GM18867 (cell line): ENCODE data around the gene YIPF5.

Source experiments
- ATAC-seq: cut with Tn5 transposase; IDR thresholded peaks from one replicate; pipeline ENCODE4 v1.9.1; 2021; ENCODE audit warnings: mild to moderate bottlenecking, moderate library complexity; ENCODE audit not compliant: unreplicated experiment

The YIPF5 gene

GRCh38 chr5:144170276-144171024 lies at the start of gene YIPF5, which contains the start of gene KCTD16:
TSS of gene YIPF5 (minus strand) at chr5:144170659. CDS start at chr5:144169955, 704 bp downstream.
TSS of gene KCTD16 (plus strand) at chr5:144170873.
- peak; percentile 99 for ATAC-seq

GRCh38 chr5:144219869-144220268 lies 49.4 kb upstream of the YIPF5 start:
- no peak for ATAC-seq

DNA sequence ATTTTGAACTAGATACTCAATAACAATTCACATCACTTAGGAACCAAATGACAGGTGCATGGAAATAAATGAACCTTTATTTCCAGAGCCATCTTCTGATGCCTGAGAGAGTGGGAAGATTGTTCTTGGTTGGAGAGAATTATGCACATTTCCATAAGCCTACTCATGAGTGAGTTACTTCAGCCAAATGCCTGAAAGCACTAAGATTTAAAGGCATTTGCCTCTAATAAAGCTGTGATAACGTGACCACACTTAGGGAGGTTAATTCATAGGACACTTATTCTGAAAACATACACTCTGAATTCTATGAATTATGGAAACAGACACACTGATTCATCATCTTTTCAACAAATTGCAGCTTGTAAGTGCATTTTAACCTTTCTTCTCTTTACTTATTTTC lies 40.2 kb upstream of the YIPF5 start:
- no peak for ATAC-seq

- no peak for ATAC-seq
Measured at GRCh38 chr5:144209361-144209760, 38.9 kb upstream of the YIPF5 start.

DNA sequence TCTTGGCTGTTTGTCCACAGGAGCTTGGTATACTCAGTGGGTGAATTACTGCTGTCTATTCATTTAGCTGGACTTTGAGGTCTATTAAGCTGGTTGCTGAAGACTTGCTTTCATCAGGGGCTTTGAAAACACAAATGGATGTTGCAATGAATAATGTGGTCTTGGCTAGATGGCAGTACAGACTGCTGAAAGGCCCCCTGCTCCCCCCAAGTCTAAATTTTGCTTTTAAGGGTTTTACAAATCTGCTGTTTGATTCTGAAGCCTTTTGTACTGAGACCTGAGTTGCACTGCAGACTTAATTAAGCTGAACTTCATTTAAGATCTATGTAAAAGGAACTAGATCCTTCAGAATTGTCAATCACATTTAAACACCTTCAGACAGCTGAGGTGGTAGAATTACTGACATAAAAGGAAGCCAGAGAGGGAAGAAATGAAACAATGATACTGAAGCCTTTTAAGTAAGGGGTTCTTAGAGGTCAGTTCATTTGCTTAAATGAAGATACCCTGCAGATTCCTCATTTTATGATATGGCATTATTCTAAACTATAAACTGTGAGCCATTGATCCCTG lies 37.5 kb upstream of the YIPF5 start:
- no peak for ATAC-seq

DNA sequence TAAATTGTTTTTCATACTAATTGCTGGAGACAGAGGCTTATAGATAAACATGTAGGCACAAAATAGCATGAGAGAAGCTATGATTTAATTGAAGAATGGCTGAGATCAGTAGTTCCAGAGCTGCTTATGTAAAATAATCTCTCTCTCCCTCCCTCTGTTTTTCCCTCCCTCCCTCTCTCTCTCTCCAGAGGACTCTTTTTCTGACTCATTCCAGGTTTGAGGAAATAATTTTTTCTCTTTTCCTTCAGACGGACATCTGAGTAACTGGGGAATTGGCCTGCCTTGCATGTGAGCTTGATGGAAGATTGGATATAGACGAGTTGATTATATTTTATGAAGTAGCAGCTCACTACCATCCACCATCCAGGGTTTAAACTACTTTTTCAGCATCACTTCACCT lies 35.7 kb upstream of the YIPF5 start:
- ATAC-seq: no peak

DNA sequence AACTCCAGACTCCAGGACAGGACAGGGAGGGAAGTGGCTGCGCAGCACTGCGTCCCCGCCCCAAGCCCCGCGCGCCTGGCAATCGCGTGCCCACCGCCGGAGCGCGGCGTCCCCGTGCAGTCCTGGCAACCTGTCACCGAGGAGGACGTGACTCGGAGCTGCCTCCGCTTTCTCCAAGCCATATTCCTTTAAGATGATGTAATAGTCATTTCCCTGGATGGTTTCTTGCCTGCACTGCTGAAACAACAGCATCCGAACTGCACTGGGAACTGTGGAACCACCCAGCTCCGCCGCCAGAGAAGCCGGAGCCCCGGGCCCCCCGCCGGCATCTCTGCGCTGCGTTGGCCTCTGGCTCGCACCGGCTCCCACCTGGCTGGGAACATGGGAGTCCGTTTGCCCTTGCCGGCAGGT lies 34.7 kb upstream of the YIPF5 start:
- no peak for ATAC-seq

- ATAC-seq: peak; percentile 89
Measured at GRCh38 chr5:144203750-144204596, 33.5 kb upstream of the YIPF5 start.

DNA sequence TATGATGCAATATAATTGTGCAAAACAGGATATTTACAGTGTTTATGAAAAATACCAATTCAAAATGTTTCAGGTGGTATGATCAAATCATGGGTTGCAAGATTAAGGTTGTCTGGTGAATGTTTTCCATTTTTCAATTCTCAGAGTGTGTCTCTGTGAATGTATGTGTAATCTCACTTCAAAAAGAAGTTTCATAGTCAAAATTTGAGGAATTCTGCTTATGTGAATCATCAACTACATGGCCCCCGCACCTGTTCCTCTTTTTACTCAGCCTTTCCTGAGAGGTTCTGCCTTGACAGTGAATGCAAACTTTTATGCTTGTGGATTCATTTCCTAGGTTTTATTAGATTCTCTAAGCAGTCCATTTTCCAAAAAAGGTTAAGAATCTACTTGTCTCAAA lies 32.3 kb upstream of the YIPF5 start:
- ATAC-seq: no peak

- ATAC-seq: no peak
Measured at GRCh38 chr5:144202072-144202471, 31.6 kb upstream of the YIPF5 start.

- no peak for ATAC-seq
Measured at GRCh38 chr5:144201588-144201987, 31.1 kb upstream of the YIPF5 start.

- no peak for ATAC-seq
Measured at GRCh38 chr5:144198386-144198785, 27.9 kb upstream of the YIPF5 start.

GRCh38 chr5:144196612-144197011 lies 26.2 kb upstream of the YIPF5 start:
- ATAC-seq: no peak

DNA sequence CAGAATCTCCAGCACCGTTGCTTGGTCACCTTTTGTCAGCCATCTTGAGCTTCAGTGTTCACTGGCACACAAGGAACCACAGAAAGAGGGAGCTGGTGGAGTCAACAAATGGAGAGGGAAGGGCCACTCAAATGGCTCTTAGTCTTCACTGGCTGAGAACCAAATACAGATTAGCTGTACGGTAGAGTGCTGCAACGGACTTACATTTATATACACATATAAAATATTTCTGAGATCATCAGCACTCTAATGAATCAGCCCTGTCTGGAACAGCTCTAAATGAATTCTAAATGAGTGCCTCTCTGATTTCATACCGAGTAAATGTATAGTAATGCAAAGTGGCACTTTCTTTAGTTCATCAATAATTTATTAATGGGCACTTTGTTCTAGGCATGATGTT lies 25.0 kb upstream of the YIPF5 start:
- ATAC-seq: no peak

GRCh38 chr5:144194144-144194543 lies 23.7 kb upstream of the YIPF5 start:
- ATAC-seq: no peak

DNA sequence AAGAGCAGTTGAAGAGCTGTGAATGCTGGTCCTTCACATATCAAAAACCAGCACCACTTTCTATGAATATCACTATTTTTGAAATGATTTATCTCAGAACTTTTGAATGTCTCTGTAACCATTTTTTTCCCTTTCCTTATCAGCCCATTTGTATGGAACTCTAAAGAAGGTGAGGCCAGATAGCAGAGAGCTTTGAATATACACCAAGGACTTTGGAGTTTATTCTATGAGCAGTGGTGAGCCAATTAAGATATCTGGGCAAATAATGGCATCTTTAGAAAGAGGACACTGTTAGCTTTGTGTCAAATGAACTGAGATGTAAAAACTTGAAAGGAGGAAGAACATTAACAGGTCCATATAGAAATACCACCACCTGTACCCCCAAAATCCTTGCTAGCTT lies 22.2 kb upstream of the YIPF5 start:
- ATAC-seq: no peak

DNA sequence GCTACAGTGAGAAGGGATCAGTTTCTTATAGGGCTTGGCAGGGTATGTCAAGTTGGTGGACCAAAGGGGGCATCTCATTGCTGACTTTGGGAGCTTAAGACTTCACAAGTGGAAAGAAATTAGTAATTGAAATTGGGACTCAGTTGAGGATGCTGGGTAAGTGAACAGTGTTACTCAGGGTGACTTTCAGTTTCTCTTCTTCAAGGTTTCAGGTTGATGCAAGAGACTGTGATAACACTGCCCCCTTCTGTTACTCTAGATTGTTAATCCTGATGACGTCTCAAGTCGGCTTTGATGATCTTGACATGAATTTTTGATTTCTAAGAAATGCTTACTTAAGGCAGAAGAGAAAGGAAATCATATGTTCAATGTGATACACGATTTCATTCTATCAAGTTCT lies 21.5 kb upstream of the YIPF5 start:
- ATAC-seq: peak; percentile 93

GRCh38 chr5:144191531-144191930 lies 21.1 kb upstream of the YIPF5 start:
- no peak for ATAC-seq

- peak; percentile 31 for ATAC-seq
Measured at GRCh38 chr5:144189800-144190429, 19.5 kb upstream of the YIPF5 start.

DNA sequence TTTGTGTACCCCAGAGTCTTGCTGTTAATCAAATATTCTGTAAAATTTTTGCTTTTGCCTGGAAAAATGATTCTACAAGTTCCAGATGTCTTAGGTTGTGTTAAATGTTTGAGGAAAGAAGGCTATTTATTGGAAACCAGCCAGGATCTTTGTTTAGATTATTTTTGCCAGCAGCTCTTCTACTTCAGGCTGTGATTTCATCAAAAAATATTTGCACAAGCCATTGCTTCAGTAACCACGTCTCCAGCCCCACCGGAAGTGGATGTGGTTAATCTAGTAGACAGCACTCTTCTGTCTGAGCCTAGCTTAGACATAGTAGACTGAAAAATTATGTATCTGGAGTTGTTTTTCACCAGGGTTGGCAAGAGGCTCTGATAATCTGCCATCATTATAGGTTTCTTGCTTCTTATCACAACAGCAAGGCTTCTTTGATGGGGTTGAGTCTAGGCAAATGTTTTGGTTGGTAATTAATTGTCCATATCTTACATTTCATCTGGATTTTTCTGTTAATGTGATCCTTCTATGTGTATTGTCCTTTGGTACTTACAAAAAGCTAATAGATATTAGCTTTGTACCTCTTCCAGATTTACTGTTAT lies 17.3 kb upstream of the YIPF5 start:
- peak; percentile 85 for ATAC-seq
